Astrocyte (in vitro differentiated cells and primary cell): ENCODE measurements around the gene MYRIP. TPM values are rescaled to one million over a fixed set of nuclear protein-coding genes. Genes with fewer than 3 reads are reported as not detected.

Experiments used
- DNase-seq: peaks from one replicate; pipeline ENCODE4 v3.0.0-alpha.2; 2010; ENCODE audit warnings: low read depth
- FAIRE-seq: peaks from 2 replicates; lab custom pipeline; 2011; peaks lifted over from hg19 to GRCh38; lab: Jason Lieb, UNC
- H2AFZ ChIP-seq: 2 replicates; pipeline ENCODE4 v1.6.0; 2012; ENCODE audit warnings: low read depth, low read length, inconsistent platforms
- H3K27ac ChIP-seq: 2 replicates; pipeline ENCODE4 v1.5.1; 2011; ENCODE audit warnings: low read depth, low read length, inconsistent platforms
- H3K27me3 ChIP-seq: 2 replicates; pipeline ENCODE4 v1.6.0; 2011; ENCODE audit warnings: low read length, inconsistent platforms; ENCODE audit not compliant: insufficient read depth
- H3K36me3 ChIP-seq: 2 replicates; pipeline ENCODE4 v1.5.1; 2011; ENCODE audit warnings: low read length, inconsistent platforms; ENCODE audit not compliant: insufficient read depth
- H3K4me1 ChIP-seq: 2 replicates; pipeline ENCODE4 v1.5.1; 2011; ENCODE audit warnings: low read length, inconsistent platforms; ENCODE audit not compliant: insufficient read depth
- H3K4me2 ChIP-seq: 2 replicates; pipeline ENCODE4 v1.6.0; 2012; ENCODE audit warnings: low read length, inconsistent platforms
- H3K4me3 ChIP-seq: 2 replicates; pipeline ENCODE4 v1.5.1; 2011; ENCODE audit warnings: low read depth, mild to moderate bottlenecking, low read length, inconsistent platforms; ENCODE audit not compliant: insufficient read depth
- H3K79me2 ChIP-seq: 2 replicates; pipeline ENCODE4 v1.6.0; 2012; ENCODE audit warnings: mild to moderate bottlenecking, low read length, inconsistent platforms; ENCODE audit not compliant: insufficient read depth
- H3K9ac ChIP-seq: 2 replicates; pipeline ENCODE4 v1.6.0; 2012; ENCODE audit warnings: mild to moderate bottlenecking, low read length, inconsistent platforms
- H3K9me3 ChIP-seq: 2 replicates; pipeline ENCODE4 v1.5.1; 2012; ENCODE audit warnings: low read depth, mild to moderate bottlenecking, low read length, inconsistent platforms; ENCODE audit not compliant: insufficient read depth
- H4K20me1 ChIP-seq: 2 replicates; pipeline ENCODE4 v1.6.0; 2012; ENCODE audit warnings: low read length, inconsistent platforms; ENCODE audit not compliant: insufficient read depth
- H3K27ac Mint-ChIP-seq: one replicate; pipeline ENCODE4 v1.8.0; 2021; ENCODE audit warnings: mild to moderate bottlenecking, mixed read lengths; ENCODE audit not compliant: unreplicated experiment
- H3K27me3 Mint-ChIP-seq: one replicate; pipeline ENCODE4 v1.8.0; 2021; ENCODE audit warnings: low read depth, mixed read lengths; ENCODE audit not compliant: unreplicated experiment
- H3K36me3 Mint-ChIP-seq: one replicate; pipeline ENCODE4 v1.8.0; 2021; ENCODE audit warnings: low read depth, mixed read lengths; ENCODE audit not compliant: unreplicated experiment
- H3K4me1 Mint-ChIP-seq: one replicate; pipeline ENCODE4 v1.8.0; 2021; ENCODE audit warnings: low read depth, mixed read lengths; ENCODE audit not compliant: unreplicated experiment
- H3K4me3 Mint-ChIP-seq: one replicate; pipeline ENCODE4 v1.8.0; 2021; ENCODE audit warnings: mild to moderate bottlenecking, moderate library complexity, mixed read lengths; ENCODE audit not compliant: unreplicated experiment
- H3K9me3 Mint-ChIP-seq: one replicate; pipeline ENCODE4 v1.8.0; 2021; ENCODE audit warnings: mild to moderate bottlenecking, mixed read lengths; ENCODE audit not compliant: unreplicated experiment
- CTCF ChIP-seq: IDR thresholded peaks from 2 replicates; pipeline ENCODE4 v1.5.1; 2011; ENCODE audit warnings: low read depth, mild to moderate bottlenecking, inconsistent platforms, low read length, moderate library complexity; ENCODE audit not compliant: insufficient read depth
- EZH2 ChIP-seq: IDR thresholded peaks from 2 replicates; pipeline ENCODE4 v1.6.1; 2012; ENCODE audit warnings: mild to moderate bottlenecking, low read length, inconsistent platforms; ENCODE audit not compliant: insufficient read depth
- total RNA-seq: library from RNA; stranded (reverse); gene quantifications from 2 replicates; pipeline ENCODE4 v1.2.1, GENCODE V29; 2021

The MYRIP gene
- total RNA-seq, 1 donor from 2014 or later: 0.07 TPM

- H3K36me3 Mint-ChIP-seq: no peaks in the 10 kb centered on the region
- no peak overlapping the region for H3K9ac ChIP-seq
Measured at GRCh38 chr3:40152482-40153133, 343.2 kb downstream of the MYRIP start.

GRCh38 chr3:40160933-40161332 is 351.5 kb downstream of the MYRIP start:
- FAIRE-seq: no peak
- Mint-ChIP-seq H3K27me3 (no peaks in the 10 kb centered on the region), H3K9me3 (peaks cover 3% of the 10 kb centered on the region), H3K4me1 (no peaks in the 10 kb centered on the region), H3K36me3 (no peaks in the 10 kb centered on the region), H3K4me3 (no peak overlapping the region), H3K27ac (no peak overlapping the region)
- Histone ChIP-seq H3K36me3 (no peaks in the 10 kb centered on the region), H3K4me2 (no peak overlapping the region), H3K79me2 (no peaks in the 10 kb centered on the region), H3K9ac (no peak overlapping the region), H3K9me3 (peaks cover 3% of the 10 kb centered on the region), H3K4me3 (no peak overlapping the region), H3K4me1 (no peaks in the 10 kb centered on the region), H3K27ac (no peak overlapping the region), H4K20me1 (no peaks in the 10 kb centered on the region), H3K27me3 (no peaks in the 10 kb centered on the region), H2AFZ (no peak overlapping the region)
- no peak for DNase-seq
- no peak for TF ChIP-seq EZH2
- TF ChIP-seq CTCF: no peak

More at GRCh38 chr3:40152482-40153133, 343.2 kb downstream of the MYRIP start:
- H3K9me3 Mint-ChIP-seq: no peaks in the 10 kb centered on the region
- H3K27me3 Mint-ChIP-seq: no peaks in the 10 kb centered on the region
- H3K4me3 Mint-ChIP-seq: no peak overlapping the region
- H3K4me1 ChIP-seq: no peaks in the 10 kb centered on the region
- H2AFZ ChIP-seq: no peak overlapping the region
- H4K20me1 ChIP-seq: no peaks in the 10 kb centered on the region
- H3K27ac Mint-ChIP-seq: no peak overlapping the region
- no peak overlapping the region for H3K4me2 ChIP-seq
- TF ChIP-seq EZH2: no peak
- TF ChIP-seq CTCF: no peak
- no peak overlapping the region for H3K27ac ChIP-seq
- H3K79me2 ChIP-seq: no peaks in the 10 kb centered on the region
- no peak overlapping the region for H3K4me3 ChIP-seq
- FAIRE-seq: no peak
- H3K4me1 Mint-ChIP-seq: no peaks in the 10 kb centered on the region
- H3K27me3 ChIP-seq: no peaks in the 10 kb centered on the region
- no peaks in the 10 kb centered on the region for H3K36me3 ChIP-seq
- H3K9me3 ChIP-seq: no peaks in the 10 kb centered on the region
- DNase-seq: no peak

- Mint-ChIP-seq H3K9me3 (peaks cover 3% of the 10 kb centered on the region), H3K27me3 (peaks cover 2% of the 10 kb centered on the region), H3K36me3 (no peaks in the 10 kb centered on the region), H3K4me1 (no peaks in the 10 kb centered on the region), H3K4me3 (no peak overlapping the region), H3K27ac (no peak overlapping the region)
- peaks cover 3% of the 10 kb centered on the region for H3K9me3 ChIP-seq
- H3K4me3 ChIP-seq: no peak overlapping the region
- no peak for DNase-seq
- no peak overlapping the region for H3K27ac ChIP-seq
- no peak overlapping the region for H2AFZ ChIP-seq
- H3K36me3 ChIP-seq: no peaks in the 10 kb centered on the region
- no peaks in the 10 kb centered on the region for H3K27me3 ChIP-seq
- H3K4me1 ChIP-seq: no peaks in the 10 kb centered on the region
- no peaks in the 10 kb centered on the region for H4K20me1 ChIP-seq
- no peak overlapping the region for H3K4me2 ChIP-seq
- no peak overlapping the region for H3K9ac ChIP-seq
- no peaks in the 10 kb centered on the region for H3K79me2 ChIP-seq
- TF ChIP-seq EZH2 (no peak), CTCF (no peak)
- FAIRE-seq: no peak
Measured at GRCh38 chr3:40162616-40163015, 353.2 kb downstream of the MYRIP start.
